Testis (tissue), 3 donors: ENCODE data around the gene CD81. TPM values are rescaled to one million over a fixed set of nuclear protein-coding genes. Genes with fewer than 3 reads are reported as not detected.
"Not testable (repeated sequence)": the region's sequence is repeated elsewhere in the genome, so short reads cannot be mapped to it uniquely, and the experiment has no call there.

Source experiments
- DNase-seq: peaks from one replicate; pipeline ENCODE4 v3.0.0-alpha.2; 2019
- H3K27ac ChIP-seq, 2 donors: fragments of 200-600 bp; sonication (generic); one replicate each; pipeline ENCODE4 v1.5.1; 2019
- H3K27me3 ChIP-seq: fragments of 200-600 bp; sonication (generic); one replicate; pipeline ENCODE4 v1.5.1; 2019
- H3K36me3 ChIP-seq: fragments of 200-600 bp; sonication (generic); one replicate; pipeline ENCODE4 v1.5.1; 2017; ENCODE audit warnings: low read depth; ENCODE audit errors: missing control alignments
- H3K4me1 ChIP-seq: fragments of 200-600 bp; sonication (generic); one replicate; pipeline ENCODE4 v1.5.1; 2019
- H3K4me3 ChIP-seq, 2 donors: fragments of 200-600 bp; sonication (generic); one replicate each; pipeline ENCODE4 v1.5.1; 2017 to 2019
- H3K9me3 ChIP-seq: fragments of 200-600 bp; sonication (generic); one replicate; pipeline ENCODE4 v1.5.1; 2017
- POLR2A ChIP-seq: fragments of 450-650 bp; IDR thresholded peaks from one replicate; pipeline ENCODE4 v1.6.1; 2017; ENCODE audit warnings: antibody characterized with exemption, mild to moderate bottlenecking, moderate library complexity
- WGBS, 2 donors: methylation state at CpG; one replicate each; pipeline ENCODE4 v1.1.5; 2018; 5-methylcytosine and 5-hydroxymethylcytosine counted together
- intact Hi-C: fragments of 100-400 bp; cut with DNase I; formaldehyde crosslinking; loops from one replicate; pipeline ENCODE4 v1.15.1; 2023; ENCODE audit warnings: low total_unique reads
- polyA plus RNA-seq: library from polyadenylated mRNA; stranded (reverse); fragments of 350-450 nt; fragmentation: Illumina TruSeq; extraction: RNeasy Lipid Tissue Mini Kit (QIAGEN cat#74804); gene quantifications from one replicate; pipeline ENCODE4 v1.2.3, GENCODE V29; 2014; ENCODE audit warnings: low read depth, low replicate concordance; ENCODE audit not compliant: insufficient read depth
- total RNA-seq, 2 donors: library from RNA; depleted of rRNA; stranded (reverse); fragments of >200 nt; gene quantifications; one replicate each; pipeline ENCODE4 v1.2.3, GENCODE V29; 2016
- TF ChIP-seq, protein P1 (sequence below), 3 experiments: fragments of 450-650 bp in 2 of 3; fragments of 200-600 bp in 1 of 3; sonication (generic) in 1 of 3; IDR thresholded peaks; one replicate each; pipeline ENCODE4 v1.5.1; 2016 to 2019; ENCODE audit warnings: antibody characterized with exemption in 3 of 3, mild to moderate bottlenecking in 2 of 3, moderate library complexity in 1 of 3

CD81 gene
- total and polyA plus RNA-seq, 3 donors from 2014 or later: 541 to 829 (median 665) TPM

DNA sequence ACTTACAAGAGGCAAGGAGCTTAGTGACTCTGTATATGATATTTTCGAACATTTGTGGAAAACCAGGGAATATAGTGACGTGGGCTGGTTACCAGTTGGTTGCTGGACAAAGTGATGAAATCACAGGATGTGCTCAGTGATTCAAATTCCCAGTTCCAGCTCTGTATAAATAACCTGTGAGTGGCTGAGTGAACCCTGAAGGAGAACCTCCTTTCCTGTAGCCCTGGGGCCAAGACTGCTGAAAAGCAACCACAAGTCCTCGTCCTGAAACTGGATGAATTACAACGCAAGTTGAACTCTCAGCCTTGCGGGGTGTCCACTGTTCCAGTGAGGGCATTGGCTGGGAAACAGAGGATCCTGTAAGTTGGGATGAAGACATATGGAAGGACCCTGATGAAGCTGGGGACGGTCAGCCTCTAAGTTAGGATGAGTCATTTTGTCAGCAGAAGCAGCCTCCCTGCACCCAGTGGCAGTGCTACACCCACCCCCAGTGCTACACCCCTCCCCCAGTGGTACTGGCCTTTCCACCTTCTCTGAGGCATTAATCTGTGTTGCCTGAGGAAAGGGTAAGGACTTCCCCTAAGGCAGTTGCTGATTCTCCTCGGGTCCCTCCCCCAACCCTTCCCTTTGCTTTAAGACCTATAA, 22.0 kb upstream of the CD81 start:
- Histone ChIP-seq H3K27me3 (no peaks in the 10 kb centered on the region), H3K4me3 (no peak overlapping the region), H3K36me3 (no peaks in the 10 kb centered on the region), H3K27ac (no peak overlapping the region), H3K4me1 (no peaks in the 10 kb centered on the region), H3K9me3 (no peaks in the 10 kb centered on the region)
- TF ChIP-seq, protein P1, sequence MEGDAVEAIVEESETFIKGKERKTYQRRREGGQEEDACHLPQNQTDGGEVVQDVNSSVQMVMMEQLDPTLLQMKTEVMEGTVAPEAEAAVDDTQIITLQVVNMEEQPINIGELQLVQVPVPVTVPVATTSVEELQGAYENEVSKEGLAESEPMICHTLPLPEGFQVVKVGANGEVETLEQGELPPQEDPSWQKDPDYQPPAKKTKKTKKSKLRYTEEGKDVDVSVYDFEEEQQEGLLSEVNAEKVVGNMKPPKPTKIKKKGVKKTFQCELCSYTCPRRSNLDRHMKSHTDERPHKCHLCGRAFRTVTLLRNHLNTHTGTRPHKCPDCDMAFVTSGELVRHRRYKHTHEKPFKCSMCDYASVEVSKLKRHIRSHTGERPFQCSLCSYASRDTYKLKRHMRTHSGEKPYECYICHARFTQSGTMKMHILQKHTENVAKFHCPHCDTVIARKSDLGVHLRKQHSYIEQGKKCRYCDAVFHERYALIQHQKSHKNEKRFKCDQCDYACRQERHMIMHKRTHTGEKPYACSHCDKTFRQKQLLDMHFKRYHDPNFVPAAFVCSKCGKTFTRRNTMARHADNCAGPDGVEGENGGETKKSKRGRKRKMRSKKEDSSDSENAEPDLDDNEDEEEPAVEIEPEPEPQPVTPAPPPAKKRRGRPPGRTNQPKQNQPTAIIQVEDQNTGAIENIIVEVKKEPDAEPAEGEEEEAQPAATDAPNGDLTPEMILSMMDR (IDR thresholded peaks at IDR 0.05): no peak
- TF ChIP-seq POLR2A: no peak
- intact Hi-C loops: no loop called here
- no peak for DNase-seq
- WGBS, 2 donors: 75 to 78% methylated on average over 7 of the region's 7 CpGs

DNA sequence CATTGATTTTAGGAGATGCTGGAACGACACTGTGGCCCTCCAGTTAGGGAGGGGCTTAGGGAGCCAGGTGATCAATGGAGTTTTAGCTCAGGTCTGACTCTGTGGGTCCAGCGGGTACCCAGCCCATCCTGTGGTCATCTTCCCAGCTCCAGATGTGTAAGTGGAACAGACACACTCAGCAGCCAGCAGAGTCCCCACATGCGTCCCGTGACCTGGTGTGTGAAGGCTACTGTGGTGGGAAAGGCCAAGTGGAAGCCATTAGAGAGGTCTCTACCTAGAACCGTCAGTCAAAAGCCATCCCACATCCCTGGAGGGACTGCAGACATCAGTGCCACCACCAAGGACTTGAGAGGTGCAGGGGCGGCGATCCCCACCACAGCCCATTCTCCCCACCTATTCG, 19.9 kb upstream of the CD81 start:
- WGBS, 2 donors: 67 to 72% methylated on average over 7 to 8 of the region's 8 CpGs
- intact Hi-C loops: no loop called here
- TF ChIP-seq, protein P1 (IDR thresholded peaks at IDR 0.05): no peak
- TF ChIP-seq POLR2A: no peak

DNA sequence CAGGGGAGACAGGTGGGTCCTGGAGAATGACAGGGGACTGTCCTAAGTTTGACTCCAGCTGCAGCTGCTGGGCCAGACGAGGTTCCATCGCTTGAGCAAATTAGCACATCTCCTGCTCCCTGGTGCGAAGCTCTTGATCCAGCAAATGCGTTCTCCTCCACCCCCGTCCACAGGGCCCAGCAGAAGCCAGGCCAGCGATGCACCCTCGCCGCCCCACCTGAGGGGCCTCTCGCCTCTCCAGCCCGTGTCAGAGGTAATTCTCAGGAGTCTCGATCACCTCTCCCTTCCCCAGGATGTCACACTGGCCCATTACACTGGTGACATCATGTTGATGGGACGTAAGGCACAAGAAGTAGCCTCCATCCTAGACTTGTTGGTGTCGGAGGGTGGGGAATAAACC, 19.5 kb upstream of the CD81 start:
- DNase-seq, H3K27ac ChIP-seq, H3K4me1 ChIP-seq, H3K27me3 ChIP-seq, H3K4me3 ChIP-seq, intact Hi-C loops, H3K9me3 ChIP-seq, H3K36me3 ChIP-seq: not testable (repeated sequence)
- WGBS, 2 donors: 92 to 94% methylated on average over 12 to 13 of the region's 13 CpGs

More for the DNA sequence above, 19.9 kb upstream of the CD81 start:
- H3K9me3 ChIP-seq: no peaks in the 10 kb centered on the region
- H3K4me3 ChIP-seq: no peak overlapping the region
- H3K4me1 ChIP-seq: no peaks in the 10 kb centered on the region
- no peak overlapping the region for H3K27ac ChIP-seq
- DNase-seq: no peak
- no peaks in the 10 kb centered on the region for H3K27me3 ChIP-seq
- no peaks in the 10 kb centered on the region for H3K36me3 ChIP-seq

DNA sequence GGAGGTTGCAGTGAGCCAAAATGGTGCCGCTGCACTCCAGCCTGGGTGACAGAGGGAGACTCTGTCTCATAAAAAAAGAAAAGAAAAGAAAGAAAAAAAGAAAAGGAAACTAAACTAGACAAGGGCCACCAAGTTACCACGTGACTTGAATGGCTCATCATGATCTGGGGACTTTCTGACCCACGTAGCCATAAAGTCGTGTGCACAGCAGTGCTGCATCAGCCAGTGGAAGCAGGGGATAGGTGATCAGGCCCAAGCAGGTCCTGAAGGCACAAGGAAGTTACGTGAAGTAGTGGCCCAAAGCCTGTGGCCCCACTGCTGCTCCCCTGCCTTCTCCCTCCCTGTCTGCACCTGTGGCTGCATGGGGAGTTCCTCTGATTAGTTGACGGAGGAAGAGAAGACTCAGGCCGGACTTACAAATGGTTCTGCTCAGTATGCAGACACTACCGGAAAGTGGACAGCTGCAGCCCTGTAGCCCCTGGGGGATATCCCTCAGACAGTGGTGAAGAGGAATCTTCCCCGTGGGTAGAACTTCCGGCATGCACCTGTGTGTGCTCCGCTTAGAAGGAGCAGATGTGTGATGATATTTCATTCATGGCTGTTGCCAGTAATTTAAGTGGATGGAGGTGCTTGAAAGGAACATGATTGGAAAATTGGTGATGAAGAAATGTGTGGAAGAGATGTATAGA, 18.2 kb upstream of the CD81 start:
- no peaks in the 10 kb centered on the region for H3K4me1 ChIP-seq
- no peak for TF ChIP-seq POLR2A
- TF ChIP-seq, protein P1 (IDR thresholded peaks at IDR 0.05): no peak
- no peak overlapping the region for H3K4me3 ChIP-seq
- H3K27ac ChIP-seq: no peak overlapping the region
- H3K27me3 ChIP-seq: no peaks in the 10 kb centered on the region
- intact Hi-C loops: no loop called here
- no peak for DNase-seq
- 92 to 98% methylated on average over 11 of the region's 11 CpGs for WGBS, 2 donors
- H3K36me3 ChIP-seq: no peaks in the 10 kb centered on the region
- H3K9me3 ChIP-seq: no peaks in the 10 kb centered on the region

DNA sequence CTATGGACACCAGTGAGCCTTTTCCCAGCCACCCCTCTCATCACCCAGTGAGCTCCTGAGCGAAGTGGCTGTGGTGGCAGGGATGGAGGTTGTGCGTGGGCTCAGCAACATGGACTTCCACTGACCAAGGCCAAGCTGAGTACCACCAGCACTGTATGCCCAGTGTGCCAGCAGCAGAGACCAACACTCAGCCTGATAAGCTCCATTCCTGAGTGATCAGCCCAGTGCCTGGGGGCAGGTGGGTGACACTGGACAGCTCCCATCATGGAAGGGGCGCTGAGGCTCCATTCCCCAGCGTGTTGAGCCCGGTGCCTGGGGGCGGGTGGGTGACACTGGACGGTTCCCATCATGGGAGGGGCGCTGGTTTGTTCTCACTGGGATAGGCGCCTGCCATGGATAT, 17.6 kb upstream of the CD81 start:
- Histone ChIP-seq H3K4me3 (no peak overlapping the region), H3K27ac (no peak overlapping the region), H3K36me3 (no peaks in the 10 kb centered on the region), H3K27me3 (no peaks in the 10 kb centered on the region), H3K9me3 (no peaks in the 10 kb centered on the region), H3K4me1 (no peaks in the 10 kb centered on the region)
- no peak for DNase-seq
- TF ChIP-seq, protein P1 (IDR thresholded peaks at IDR 0.05): no peak
- TF ChIP-seq POLR2A: no peak
- WGBS, 2 donors: 97 to 100% methylated on average over 7 to 9 of the region's 9 CpGs
- intact Hi-C loops: no loop called here
